ENCODE results near the gene ATG4A.

ATG4A gene

DNA sequence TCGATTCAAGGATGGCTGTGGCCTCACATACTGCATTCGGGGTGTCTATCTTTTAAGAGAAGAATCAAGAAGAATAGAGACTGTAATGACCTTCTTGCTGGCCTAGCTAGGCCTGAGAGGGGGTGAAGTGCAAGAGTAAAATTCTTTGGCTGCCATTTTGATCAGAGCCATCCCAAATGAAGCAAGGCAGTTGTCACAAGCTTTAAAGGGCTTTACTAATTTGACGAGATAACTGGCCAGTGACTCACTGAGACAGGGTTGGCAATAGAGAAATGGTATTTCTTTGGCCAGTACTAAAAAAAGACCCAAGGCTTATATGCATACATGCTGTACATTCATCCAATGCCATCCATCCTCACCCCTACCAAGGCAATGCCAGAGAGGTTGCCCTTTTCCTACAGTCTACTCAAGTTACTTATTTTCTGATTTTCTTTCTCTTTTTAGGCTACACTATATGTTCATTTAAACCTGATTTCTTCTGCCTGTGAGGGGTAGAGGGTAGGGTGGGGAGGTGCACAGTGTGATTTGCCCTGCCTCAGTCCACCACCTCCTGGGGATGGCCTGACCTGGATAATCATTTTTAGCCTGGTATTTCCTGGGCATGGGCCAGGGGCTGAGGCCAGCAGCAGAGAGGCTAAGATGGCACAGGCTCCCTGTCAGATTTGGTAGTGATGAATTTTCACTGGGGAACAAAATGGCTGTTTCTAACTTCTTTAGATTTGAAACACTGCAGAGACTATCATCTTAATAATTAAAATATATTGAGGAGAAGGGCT lies 32.2 kb downstream of the ATG4A start:
- DNase-seq = no peak

DNA sequence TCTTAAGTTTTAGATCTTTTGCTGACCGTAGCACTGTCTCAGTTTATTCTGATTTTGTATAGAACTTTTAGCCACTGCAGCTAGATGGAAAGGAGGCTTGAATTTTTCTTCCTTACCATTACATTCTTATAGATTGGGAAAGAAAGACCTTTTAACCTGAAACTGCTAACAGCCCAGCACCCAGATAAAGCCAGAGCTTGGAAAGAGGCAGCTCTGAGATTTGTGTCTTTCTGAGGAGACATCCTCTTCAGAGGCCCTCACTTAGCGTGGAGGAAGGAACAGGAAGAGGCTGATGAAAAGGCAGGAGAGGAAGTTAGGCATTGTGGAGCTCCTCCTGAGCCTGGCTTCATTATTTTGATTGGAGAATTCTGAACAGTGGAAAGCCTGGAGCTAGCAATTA lies 35.1 kb downstream of the ATG4A start:
- DNase-seq = no peak

DNA sequence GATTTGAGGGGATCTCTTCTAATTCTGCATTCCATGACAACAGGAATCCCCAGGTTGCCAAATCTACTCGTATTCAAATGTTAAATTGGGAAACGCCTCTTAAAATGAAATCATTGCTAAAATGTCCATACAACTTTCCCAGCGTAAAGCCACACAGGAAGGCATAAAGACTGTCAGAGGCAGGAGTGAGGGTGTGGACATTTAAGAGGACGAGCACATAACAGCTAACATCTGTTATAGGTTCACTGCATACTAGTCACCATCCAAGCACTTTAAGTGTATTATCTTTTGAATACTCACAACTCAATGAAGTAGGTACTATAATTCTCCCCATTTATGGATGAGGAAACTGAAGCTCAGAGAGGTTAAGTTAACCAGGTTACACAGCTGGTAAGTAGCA lies 35.6 kb downstream of the ATG4A start:
- no peak for DNase-seq

DNA sequence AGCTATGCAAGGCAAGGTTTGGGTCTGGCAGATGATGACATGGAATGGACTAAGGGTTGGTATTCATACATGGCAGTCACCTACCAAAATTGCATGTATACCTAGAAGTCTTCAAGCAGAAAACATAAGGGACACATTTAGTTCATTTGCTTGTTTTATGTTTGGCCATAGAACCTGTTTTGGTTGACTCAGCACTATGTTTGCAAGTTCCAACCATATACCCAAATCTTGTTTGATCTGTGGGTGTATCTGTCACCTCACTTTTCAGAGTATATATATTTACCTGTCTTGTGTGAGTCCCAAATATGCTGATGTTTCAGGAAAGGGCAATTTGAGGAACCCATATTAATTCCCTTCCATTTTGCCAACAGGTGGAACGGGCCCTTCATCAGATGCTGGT lies 39.3 kb downstream of the ATG4A start:
- no peak for DNase-seq

DNA sequence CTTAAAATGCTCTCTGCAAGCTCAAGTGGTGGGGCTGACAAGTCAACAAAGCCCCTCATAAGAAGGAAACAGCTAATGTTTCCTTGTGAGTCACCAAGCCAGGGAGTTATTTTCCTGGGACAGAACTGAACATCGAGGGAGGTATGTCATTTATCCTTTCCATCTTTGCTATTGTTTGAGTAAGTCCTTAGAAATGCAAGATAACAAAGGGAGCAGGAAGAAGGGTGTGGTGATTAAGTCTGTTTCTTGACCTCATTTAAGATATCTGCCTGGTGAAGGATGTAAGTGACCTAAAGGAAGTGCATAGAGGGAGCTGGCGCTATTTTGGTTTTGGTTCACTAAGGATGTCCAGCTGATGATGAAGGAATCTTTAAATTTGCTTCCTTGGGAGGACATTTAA lies 39.9 kb downstream of the ATG4A start:
- DNase-seq = no peak

DNA sequence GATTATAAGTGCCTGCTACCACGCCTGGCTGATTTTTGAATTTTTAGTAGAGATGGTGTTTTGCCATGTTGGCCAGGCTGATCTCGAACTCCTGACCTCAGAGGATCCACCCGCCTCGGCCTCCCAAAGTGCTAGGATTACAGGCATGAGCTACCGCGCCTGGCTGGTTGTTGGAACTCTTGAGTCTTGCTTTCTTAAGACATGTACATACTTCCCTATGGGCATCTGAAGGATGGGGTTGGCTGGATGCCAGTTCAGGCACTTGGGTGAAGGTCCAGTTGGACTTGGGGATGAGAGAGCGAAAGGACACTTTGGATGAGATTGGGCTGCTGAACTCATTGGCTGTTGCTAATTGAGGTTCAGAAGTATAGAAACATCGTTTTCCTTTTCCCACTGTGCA lies 40.5 kb downstream of the ATG4A start:
- DNase-seq = no peak

DNA sequence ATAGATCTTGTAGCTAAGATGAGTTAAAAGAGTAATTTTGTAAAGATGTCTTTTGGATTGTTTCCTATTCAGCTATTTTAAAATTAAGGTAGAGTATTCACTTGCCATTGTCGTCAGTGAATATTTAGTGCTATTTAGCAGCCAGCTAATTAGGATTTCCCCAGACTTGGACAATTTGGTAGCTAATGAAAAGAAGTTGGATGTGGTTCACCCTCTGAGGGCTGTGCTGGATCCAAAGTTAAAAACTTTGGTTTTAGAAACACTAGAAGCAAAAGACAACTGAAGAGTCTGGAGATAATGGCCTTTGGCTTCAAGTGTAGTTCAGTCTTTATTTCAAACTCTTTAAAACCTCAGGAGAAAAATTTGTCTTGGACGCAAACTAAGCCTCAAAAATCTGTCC lies 41.3 kb downstream of the ATG4A start:
- no peak for DNase-seq

DNA sequence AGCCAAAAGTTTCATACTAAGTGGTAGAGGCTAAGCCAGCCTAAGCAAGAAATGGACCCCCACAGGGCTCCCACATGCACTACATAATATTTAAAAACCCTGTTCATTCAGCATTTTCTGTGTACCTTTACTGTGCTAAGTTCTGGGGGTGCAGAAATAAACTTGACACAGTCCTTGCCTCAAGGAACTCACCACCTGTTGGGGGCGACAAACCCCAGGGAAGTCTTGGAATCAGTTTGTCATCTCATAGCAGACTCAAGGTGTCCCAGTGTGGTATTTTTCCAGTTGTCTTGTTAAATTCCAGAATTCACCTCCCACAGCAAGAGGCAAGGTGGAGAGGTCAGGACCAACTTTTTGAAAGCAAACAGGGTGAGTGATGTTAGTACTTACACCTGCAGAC lies 43.1 kb downstream of the ATG4A start:
- peak; percentile 23 for DNase-seq

DNA sequence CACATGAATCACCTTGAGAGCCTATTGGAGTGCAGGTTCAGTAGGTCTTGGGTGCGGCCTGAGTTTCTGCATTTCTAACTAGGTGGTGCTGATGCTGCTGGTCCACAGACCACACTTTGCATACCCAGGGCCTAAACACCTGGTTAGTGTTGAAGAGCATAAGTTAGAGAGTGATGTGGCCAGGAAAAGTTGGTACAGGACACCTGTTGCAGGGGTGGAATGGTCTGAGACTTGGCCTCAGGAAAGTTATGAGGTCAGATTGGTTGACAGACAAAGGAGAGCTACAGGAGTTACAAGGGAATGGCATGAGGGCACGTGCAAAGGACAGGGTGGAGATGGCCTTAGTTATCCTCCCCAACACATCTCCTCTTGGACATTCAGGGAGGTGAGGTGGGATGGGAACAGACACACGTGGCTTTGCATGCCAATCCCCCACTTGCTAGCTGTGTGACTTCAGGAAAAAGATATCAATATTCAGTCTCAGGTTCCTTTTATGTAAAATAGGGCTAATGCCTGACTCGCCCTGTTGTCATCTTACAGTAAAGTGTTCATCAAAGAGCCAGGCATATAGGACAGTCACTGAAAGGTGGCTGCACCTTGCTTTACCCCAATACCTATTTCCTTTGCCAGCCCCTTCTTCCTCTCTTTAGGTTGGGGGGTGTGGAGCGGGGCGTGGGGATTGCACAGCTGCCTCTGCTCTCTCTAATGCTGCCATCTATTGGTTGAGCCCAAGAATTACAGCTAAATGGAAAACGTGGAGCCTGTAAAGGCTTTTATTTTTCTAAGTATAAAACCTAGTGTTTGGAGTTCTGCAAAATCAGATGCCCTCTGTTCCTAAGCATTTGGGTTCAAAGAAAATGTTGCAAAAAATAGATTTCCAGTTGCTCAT lies 47.5 kb downstream of the ATG4A start:
- DNase-seq = no peak

DNA sequence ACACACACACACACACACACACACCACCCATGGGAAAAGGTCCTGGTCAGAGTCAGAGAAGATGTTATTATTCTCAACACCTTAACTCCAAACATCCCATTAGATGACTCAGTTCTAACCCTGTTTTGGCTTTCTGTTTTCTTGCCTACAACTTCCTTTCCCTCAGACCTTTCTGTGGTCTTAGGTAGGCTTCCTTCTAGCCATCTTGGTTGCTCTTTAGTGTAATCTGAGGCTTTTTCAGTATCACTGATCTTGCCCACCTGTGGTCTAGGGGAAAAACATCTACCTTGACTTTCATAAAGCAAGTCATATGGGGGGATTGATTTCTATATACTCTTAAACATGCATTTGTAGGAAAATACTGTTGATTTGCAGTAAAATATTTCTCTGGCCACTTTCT lies 56.9 kb downstream of the ATG4A start:
- no peak for DNase-seq

DNA sequence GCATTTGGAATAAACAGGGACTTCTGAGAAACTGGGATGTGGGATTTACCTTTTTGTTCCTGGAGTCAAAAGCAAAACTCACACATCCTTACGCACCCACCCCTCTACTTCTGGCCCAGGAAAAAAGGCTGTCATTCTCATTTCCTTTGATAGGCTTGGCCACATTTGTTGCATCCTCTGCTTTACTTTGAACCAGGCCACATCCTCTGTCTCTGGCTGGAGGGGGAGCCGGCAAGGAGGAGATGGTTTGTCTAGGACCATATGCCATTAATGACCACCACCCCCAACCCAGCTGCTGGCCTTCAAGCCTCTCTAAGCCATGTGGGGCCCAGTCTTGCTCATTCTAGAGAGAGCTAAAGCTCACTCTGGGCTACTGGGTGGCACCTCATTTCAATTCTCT lies 64.5 kb downstream of the ATG4A start:
- DNase-seq = no peak

DNA sequence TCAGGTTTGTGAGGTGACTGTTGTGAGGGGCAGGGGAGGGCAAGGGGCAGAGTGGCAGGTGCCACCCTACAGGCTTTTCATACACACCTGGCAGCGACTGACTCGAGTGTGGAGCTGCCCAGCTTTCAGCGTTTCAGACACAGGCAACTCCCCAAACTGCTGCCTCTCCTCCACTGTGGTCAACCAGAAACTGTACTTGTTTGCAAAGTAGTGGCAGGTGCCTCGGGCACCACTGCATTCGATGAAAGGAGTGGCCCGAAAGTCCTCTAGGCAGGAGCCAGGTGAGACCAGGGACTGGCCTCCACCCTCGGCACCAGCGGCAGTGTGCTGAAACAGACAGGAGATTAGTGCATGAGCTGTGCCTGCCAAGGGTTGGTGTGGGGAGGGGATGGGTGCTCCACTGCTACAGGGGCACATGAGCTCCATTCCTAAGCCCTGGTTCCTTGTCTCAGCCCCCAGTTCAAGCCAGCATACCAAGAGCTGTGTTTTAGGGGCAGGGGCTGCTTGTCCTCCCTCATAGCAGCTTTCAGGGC lies 65.4 kb downstream of the ATG4A start:
- no peak for DNase-seq

DNA sequence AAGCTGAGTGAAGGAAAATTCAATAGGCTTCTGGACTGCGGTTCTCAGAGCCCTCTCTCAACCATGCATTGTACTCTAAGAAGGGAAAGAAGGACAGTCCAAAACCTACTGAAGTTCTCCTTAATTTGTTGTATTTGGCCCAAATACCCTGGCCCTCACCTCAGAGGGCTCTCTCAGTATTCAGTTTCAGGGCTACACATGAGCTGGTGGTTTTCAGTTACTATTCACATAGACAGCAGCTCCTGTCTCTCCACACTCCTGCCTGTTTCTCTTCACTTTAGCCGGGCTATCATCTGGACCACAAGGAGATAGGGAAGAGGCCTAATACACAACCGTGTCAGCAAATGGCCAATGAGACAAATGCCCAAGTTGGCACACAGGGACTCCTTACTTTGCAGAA lies 66.0 kb downstream of the ATG4A start:
- no peak for DNase-seq

DNA sequence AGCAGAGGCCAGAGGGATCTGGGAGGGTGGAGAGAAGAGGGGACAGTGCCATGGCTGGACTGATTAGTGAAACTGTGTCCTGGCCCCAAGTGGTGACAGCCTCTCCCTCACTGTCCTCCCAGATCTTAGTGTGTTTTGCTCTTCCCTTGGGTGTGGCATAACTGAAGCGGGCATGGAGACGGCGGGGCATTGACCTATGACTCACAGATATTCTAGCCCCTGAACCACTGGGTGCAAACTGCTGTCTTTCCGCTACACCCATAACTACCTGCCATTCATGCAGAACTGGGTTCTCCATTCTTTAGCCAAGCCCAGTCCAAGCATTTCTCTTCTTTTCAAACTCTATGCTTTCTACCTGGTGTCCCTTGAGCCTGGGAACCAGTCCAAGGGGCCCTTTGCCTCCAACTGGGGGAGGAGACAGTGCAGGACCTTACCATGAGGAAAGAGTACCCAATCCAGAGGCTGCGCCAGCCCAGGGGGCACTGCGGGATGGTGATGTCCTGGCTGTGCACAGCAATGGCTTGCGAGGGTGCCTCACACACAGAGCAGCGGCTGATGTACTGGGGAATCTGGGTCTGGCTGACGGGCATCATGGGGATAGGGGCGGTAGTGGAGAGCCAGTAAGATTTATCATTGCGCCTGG lies 67.6 kb downstream of the ATG4A start:
- DNase-seq = no peak

DNA sequence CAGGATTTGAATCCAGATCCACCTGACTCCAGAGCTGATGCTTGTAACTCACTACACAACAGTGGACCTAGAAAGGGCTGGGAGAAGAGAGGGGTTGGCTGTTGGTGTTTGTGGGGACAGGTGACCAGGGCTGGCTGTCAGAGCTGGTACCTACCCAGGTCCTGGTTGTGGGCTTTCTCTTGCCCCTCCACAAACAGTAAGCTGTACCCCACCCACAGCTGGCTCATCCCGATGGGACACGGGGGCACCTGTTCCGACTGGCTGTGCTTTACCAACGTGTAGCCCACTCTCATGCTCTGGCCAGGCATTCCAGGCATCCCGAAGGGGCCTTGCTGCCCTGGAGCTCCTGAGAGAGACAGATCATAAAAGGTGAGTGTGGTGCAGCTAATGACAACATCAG lies 68.7 kb downstream of the ATG4A start:
- no peak for DNase-seq

DNA sequence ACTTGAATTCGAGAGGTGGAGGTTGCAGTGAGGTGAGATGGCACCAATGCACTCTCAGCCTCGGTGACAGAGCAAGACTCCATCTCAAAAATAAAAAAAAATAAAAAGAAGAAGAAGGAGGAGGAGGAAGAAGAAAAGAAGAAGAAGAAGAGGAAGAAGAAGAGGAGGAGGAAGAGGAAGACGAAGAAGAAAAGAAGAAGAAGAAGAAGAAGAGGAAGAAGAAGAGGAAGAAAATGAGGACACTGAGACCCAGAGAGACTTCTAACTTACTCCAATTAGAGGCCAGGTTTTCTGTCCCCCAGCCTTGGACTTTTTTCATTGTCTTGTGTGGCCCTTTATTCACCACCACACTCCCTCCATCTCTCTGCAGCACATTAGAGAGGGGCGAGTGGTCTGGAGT lies 70.7 kb downstream of the ATG4A start:
- no peak for DNase-seq

DNA sequence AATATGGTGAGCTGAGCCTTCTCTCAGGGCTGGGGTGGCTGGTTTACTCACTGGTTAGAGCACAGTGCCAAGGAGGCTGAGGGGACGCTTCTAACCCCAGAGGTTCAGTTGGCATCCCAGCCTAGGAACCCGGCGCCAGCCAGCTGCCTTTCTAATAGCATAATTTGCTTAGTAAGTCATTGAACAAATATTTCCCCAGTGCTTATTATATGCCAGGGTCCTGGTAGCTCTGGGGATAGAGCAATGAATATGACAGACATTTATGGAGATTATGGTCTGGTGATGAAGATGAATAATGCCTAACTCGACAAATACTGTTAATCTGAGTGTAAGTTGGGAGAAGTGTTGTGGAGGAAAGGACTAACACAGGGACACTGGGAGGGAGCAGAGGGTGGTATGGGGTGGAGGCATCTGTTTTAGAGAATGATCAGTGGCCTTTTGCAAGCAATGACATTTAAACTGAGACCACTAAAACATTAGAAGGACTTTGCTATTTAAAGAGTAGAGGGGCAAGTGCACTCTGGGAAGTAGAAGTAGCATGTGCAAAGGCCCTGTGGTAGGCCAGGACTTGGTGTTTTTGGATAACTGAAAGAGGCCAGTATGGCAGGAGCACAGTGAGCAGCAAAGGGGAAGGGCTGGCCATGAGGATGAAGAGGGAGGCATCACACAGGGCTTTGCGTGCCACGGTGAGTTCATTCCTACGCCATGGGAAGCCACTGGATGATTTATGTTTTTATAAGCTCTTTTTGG lies 71.9 kb downstream of the ATG4A start:
- no peak for DNase-seq

DNA sequence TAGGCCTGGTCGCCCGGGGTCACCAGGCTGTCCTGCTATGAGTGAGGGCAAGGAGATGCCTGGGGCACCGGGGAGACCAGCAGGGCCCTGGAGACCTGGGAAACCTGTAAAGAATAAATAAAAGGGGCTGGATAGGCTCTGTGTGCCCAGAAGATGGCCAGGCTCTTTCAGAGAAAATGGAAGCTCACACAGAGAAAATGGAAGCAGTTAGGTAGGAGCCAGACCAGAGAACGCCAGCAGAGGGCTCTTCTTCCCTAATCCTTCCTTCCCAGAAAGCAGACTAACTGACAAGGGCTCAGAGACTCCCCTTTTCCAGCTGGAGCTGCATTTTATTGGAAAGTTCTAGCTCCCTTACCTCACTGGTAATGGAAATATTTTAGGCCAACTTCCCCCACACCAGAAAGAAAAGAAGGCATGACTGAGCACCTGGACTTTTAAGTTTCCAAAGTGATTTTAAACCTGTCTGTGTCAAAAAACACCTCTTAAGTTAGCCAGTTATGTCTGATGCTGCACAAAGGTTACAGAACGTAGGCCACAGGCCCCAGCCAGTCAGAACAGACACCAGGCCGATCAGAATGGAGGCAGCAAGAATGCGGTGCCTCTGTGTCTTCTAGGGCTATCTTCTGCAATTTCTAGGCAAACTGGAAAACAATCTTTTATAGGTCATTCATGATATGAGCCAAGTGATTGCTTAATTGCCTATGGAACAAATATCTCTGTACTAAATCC lies 74.0 kb downstream of the ATG4A start:
- DNase-seq = no peak

DNA sequence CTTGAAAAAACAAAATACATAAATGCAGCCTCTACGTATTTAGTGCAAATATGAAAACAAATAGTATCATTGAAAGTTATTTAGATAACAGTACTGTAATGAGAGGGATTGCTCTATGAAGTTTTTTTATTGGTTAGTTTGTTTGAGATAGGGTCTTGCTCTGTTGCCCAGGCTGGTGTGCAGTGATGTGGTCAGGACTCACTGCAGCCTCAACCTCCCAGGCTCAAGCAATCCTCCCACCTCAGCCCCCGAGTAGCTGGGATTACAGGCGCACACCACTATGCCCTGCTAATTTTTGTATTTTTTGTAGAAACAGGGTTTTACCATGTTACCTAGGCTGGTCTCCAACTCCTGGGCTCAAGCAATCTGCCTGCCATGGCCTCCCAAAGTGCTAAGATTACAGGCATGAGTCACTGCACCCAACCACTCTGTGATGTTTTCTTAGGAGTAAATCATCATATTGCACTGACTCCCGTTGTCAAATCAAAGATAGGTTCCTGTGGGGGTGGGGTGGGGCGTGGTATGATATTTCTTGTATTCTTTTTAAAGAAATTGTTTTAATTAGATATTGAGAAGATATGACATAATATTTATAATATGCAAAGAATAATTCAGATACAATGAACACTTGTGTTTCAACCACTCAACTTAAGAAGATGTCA lies 75.8 kb downstream of the ATG4A start:
- no peak for DNase-seq

DNA sequence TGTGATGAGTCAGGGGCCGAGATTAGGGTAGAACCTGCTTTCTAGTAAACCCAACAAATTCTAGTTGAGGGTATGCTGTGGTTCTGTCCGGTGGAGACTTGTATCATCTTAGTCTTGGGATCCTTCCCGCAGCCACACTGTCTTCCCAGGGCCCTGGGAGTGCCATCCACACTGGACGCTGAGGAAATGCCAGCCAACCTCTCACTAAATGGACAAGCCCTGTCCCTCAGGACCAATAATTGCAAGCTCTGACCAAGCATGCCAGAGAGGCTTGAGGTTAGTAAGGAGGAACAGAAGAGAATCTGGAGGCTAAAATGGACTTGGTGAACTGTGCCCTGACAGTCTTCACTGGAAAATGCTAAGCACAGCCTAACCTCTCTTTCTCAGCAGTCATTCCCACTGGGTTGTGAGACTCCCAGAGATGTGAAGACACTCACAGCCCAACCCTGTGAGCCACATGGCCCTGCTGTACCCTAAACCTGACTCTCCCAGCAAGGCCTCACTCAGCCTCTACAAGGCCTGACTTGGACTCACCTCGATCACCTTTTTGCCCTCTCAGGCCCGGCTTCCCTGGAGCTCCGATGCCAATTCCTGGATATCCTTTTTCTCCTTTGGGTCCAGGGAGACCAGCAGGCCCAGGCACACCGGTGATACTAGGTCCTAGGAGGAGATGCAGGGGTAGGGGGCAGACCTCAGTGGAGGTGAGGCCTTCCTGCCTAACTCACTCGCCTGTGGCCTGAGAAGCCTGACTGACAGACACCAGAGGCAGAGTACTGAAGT lies 77.6 kb downstream of the ATG4A start:
- no peak for DNase-seq

DNA sequence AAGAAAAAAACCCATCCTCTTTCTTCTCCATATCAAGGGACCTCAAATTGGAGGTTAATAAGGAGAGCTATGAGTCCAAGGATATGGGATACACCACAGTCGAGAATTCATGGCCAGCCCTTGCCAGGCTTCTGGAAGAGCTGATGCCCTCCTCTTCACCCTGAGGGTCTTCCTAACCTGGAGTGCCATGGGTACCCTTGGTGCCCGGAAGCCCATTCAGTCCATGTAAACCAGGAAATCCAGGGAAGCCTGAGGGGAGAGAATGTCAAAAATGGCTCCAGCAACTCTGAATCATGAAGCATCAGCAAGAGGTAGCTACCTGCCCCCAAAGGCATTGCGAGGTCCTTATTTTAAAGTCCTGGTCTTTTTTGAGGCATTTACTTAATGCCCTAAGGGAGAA lies 78.2 kb downstream of the ATG4A start:
- no peak for DNase-seq

Data from stimulated activated CD8-positive, alpha-beta memory T cell treated with anti-CD3 and anti-CD28 coated beads, Interleukin-4, amount 100 ng/mL, for 48 hours (primary cell).